Activated effector memory CD4-positive, alpha-beta T cell treated with Interleukin-2 at 50 U/mL for 16 hours (primary cell): ENCODE results near the gene C1GALT1.

Experiments
- DNase-seq: peaks from one replicate; pipeline ENCODE4 v3.0.0-alpha.2; 2020

The C1GALT1 gene

GRCh38 chr7:7290429-7291122 lies 108.2 kb downstream of the C1GALT1 start:
- no peak for DNase-seq

DNA sequence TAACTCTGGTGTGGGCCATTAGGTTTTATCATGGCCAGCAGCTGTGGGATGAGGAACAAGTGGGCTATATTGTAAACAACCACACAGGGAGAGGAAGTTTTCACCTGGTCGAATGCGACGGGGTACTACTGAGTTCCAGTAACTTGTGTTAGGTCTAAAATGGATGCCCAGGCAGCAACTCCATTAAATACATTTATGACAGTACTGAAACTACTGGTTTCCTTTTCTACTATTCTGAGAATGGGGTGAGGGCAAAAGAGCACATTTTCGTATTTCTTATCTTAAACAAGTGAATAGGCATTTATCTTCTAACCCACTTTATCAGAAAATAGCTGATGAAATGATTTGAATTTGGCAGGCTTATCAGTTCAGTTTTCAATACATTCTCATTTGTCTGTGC lies 109.7 kb downstream of the C1GALT1 start:
- no peak for DNase-seq

- no peak for DNase-seq
Observed at GRCh38 chr7:7292608-7293007, 110.3 kb downstream of the C1GALT1 start.

- DNase-seq: no peak
Observed at GRCh38 chr7:7293092-7293491, 110.7 kb downstream of the C1GALT1 start.

GRCh38 chr7:7294911-7295310 lies 112.6 kb downstream of the C1GALT1 start:
- DNase-seq: no peak
